ENCODE data around the gene PIGV.
A peak's percentile ranks its signal among the peaks of the same experiment; 100 is the strongest.

Gene PIGV

DNA sequence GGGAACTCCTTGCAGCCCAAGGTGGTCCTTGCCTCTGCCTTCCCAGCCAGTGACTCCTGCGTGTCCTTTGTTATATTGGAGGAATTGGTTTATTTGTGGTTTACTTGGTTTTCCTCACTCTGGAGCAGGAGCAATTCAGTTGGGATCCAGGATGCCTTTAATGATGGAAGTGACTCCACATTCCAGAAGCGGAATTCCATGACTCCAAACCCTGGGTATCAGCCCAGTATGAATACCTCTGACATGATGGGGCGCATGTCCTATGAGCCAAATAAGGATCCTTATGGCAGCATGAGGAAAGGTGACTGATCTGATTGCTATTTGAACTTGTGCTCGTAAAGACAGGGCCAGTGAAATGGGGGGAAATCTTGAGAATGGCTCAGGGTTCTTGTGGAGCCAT, 15.1 kb upstream of the PIGV start:
- no peak for DNase-seq

- no peak for DNase-seq
Measured at GRCh38 chr1:26774462-26774861, 13.3 kb upstream of the PIGV start.

DNA sequence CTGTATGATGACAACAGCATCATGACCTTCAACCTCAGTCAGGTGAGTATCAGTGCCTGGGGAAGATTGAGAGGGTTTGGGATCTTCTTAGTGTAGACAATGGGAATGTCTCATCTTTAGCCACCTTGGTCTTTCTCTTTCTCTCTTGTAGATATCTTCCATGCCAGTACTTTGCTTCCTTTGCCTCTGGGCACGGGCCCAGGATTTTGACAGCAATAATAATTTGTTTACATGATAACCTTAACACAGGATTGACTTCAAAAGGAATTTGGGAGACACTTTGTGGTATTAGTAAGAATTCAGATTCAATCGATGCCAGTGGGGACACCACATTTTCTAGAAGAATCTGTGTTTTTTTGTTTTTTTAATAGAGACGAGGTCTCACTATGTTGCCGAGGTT, 12.1 kb upstream of the PIGV start:
- no peak for DNase-seq

- no peak for DNase-seq
Measured at GRCh38 chr1:26779098-26779668, 8.6 kb upstream of the PIGV start.

DNA sequence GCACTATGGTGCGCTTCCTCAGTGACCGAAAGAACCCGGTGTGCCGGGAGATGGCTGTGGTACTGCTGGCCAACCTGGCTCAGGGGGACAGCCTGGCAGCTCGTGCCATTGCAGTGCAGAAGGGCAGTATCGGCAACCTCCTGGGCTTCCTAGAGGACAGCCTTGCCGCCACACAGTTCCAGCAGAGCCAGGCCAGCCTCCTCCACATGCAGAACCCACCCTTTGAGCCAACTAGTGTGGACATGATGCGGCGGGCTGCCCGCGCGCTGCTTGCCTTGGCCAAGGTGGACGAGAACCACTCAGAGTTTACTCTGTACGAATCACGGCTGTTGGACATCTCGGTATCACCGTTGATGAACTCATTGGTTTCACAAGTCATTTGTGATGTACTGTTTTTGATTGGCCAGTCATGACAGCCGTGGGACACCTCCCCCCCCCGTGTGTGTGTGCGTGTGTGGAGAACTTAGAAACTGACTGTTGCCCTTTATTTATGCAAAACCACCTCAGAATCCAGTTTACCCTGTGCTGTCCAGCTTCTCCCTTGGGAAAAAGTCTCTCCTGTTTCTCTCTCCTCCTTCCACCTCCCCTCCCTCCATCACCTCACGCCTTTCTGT, 7.3 kb upstream of the PIGV start:
- peak in 1 of 56 donors; percentile 32 for DNase-seq

- DNase-seq = no peak
Measured at GRCh38 chr1:26781206-26781825, 6.4 kb upstream of the PIGV start.

DNA sequence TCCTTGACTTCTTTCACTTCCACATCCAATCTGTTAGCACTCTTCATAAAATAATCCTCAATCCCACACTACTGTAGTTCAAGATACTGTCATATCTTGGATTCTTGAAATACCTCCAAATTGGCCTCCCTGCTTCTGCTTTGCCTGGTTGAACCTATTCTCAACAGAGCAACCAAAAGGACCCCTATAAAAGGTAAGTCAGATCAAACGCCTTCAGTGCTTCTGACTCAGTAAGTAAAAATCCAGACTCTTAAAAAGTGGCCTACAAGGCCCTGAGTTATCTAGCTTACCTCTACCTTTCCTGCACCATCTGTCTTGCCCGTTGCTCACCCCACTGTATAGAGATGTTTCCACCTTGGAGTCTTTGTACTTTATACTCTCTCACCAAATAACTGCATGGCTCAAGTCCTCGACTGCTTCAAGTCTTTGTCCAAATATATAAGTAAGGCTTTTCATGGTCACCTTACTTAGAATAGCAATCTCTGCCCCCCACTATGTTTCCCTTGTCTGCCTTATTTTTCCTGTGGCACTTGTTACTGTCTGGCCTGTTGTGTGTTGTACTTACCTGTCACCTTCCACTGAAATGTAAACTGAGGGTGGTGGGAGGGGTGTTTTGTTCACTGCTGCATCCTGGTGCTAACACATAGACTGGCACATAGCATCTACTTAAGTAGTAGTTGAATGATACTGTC, 5.1 kb upstream of the PIGV start:
- DNase-seq = no peak

DNA sequence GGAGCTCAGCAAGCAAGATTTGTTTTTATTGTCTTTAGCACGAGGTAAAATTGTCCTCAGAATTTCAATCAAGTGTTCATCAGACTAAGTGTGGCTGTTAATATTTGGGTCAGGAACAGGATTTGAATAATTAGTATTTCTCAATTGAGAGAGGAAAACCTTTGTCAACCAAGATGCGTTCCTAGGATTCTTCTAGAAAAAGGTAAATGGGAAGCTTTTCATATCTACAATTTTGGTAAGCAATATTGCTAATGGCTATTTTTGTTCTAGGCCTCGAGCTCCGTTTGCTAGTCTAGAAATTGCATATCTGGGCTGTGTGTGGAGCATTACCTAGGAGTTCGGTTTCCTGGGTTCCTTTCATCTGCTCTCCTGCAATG, 4.1 kb upstream of the PIGV start:
- DNase-seq = no peak

- peak in 45 of 56 donors; percentile 8 to 85 (median 51) for DNase-seq
Measured at GRCh38 chr1:26784023-26784871, 3.5 kb upstream of the PIGV start.

DNA sequence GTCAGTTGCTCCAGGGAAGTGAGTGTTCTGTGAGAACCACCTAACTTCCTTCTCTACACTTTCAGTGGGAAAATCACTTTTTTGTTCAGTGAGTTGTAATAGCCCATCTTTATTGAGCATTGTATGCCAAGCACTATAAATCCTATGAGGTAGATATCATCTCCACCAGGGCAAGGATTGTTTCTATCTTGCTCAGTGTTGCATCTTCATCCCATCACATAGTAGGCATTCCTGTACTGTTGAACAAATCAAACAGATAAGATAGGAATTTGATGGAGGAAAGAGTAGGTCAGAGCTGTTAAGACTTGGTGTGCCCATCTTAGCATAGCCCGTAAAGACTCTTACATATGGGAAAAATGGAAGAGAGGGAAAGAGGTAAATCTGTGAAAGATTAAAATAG, 2.9 kb upstream of the PIGV start:
- DNase-seq = no peak

DNA sequence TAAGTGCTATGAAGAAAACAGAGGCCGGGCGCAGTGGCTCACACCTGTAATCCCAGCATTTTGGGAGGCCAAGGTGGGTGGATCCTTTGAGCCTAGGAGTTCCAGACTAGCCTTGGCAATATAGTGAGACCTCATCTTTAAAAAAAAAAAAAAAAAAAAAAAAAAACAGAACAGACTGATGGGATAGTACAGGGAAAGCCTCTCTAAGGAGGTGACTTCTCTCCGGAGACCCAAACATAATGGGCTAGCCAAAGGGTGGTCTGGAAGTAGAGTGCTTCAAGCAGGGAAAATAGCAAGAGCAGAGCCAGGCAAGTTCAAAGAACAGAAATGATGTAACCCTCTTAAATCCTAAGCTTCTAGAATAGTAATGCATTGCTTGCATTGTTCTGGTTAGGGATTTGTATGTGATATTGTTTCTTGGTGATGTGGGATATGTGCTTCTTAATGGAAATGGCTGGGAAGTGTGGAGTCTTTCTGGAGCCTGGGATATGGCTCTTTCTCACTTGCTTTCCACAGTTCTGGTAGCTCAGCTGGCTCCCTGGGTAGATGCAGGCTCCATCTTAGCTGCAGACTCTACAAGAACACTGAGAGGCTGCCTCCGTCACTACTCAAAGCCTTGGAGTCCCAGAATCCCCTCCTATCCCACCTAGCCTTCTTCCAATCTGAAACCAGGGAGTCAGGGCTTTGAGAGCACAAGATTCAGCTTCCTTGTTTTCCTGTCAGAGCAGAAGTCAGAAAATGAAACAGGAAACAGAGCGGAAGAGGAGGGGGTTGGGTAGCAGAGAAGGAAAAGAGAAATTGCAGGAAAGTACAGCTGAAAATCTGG, 1.9 kb upstream of the PIGV start:
- DNase-seq = peak in 12 of 56 donors; percentile 8 to 47 (median 17)

DNA sequence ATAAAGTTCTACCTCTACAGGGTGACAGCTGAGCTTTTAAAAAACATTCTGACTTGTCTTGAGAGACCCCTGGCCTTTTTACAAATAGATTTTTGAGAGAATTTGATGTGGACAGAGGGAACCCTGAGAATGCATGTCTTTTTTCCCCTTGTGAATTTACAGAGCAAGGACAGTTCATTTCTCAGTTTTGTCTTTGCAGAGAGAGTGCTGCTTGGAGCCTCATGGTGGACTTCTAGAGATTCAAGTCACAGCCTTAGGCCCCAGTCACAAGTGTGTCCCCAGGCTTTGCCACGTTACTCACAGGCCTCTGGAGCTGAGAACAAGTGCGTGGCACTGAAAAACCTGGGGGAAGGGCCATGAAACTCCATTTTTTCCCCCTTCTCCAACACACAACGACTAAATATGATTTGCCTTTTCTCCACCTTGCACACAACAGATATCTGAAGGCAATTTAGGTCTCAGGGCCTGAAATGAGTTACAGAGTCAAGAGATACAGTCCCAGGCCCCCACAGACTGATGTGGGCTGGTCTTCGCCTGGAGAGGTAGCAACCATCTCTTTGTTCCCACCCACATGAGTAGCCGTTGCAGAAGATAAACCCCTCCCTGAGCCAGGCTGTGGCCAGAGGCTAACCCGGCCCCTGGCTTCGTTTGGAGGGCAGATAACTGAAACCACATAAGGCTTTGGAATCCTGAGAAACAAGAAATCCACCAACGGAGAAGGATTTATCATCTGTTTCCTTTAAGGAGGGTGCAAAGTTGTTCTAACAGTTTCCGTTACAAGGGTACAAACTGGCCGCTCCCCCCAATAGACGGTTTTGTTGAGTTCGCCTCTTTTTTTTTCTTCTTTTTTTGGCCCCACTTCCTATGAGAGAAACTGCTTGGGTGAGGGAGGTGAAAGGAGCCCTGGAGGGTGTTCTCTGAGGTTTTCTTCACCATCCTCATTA, 1.0 kb upstream of the PIGV start:
- peak in 30 of 56 donors; percentile 7 to 54 (median 32) for DNase-seq

DNA sequence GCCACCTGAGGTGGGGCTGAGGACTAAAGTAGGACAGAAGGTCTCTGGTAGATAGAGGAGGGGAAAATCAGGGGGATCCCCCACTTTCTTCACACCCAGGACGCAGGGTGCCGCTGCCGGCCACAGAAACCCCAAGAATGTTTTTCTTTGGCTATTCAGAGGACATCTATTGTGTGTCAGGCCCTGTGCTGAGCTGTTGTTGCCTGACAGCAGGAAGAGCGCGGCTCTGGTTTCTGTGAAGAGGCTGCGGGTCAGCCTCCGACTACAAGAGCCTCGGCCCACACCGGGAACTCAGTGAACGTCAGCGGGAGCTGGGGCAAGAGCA, 407 bp upstream of the PIGV start:
- peak in 3 of 56 donors; percentile 44 to 50 (median 50) for DNase-seq

GRCh38 chr1:26788515-26788785, 700 bp downstream of the PIGV start:
- DNase-seq = peak in 1 of 56 donors; percentile 47

DNA sequence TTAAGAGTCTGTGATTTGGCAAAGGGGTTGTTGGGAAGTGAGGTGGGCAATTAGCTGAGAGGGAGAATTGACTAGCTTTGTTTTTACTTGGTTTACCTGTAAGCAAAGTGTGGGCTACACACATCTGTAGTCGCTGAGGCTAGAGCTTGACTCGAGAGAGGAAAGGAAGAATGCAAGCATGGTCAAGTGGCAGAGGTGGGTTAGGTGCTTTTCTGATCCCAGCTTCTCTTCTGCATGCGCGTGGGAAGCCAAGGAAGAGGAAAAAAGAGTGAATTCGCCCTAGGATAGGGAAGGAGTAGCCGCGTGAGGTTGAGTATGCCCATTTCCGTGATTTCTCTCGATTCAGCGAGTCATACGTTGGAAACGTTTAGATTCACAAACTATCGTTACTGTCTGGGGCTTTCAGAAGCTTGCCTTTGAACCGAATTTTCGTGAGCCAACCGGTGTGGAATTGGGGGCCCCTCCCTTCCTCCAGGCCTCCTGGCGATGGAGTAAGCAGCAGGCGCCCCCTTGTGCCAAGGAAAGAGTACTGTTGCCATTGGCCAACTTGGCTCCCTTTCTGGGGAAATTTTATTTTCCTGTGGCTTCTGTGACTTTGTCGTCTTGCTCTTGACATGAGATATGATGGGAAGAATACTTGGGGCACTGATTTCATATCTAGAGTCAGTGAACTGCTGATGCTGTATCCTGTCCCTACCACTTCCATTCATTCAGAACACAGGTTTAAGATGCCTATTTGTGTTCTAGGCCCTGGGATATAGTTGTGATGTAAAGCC, 1.3 kb downstream of the PIGV start:
- peak in 55 of 56 donors; percentile 31 to 94 (median 76) for DNase-seq

GRCh38 chr1:26789612-26789865, 1.8 kb downstream of the PIGV start:
- no peak for DNase-seq

DNA sequence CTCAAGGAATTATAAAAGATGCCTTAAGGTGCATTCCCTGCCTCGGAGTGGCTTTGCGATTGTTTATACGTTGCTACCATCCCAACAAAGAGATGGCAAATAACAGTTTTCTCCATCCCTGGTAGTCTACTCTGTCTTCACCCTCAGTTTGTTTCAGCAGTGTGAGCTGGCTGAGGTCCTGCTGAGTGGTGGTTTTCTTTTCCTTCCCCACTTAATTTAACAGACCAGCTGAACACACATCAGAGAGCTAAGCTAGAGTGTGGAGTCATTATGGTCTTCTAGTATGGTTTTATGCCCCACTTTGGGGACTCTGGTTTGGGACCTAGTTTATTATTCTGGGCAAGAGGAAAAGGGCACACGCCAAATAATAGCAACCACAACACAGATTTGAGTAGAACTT, 2.2 kb downstream of the PIGV start:
- no peak for DNase-seq

GRCh38 chr1:26790551-26790953, 2.8 kb downstream of the PIGV start:
- no peak for DNase-seq

DNA sequence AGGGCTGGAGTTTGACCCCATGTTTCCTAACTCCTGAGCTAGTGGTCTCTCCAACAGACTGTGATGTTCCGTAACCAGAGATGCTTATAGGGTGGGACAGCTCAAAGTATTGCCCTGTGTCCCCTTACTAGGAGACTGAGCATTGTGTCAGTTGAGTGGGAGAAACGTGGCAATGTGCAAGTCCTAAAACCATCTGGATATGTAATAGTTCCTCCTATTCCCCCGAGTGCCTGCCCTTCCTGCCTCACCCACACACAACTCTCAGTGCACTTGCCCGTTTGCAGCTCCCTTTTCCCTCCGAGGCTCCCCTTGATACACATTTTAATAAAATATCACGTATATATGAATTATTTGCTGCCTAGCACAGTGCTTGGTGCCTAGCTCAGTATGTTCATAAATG, 3.4 kb downstream of the PIGV start:
- DNase-seq = no peak
